B cell (primary cell): ENCODE results near the gene BLVRB. TPM values are rescaled to one million over a fixed set of nuclear protein-coding genes. Genes with fewer than 3 reads are reported as not detected.

Experiments
- ATAC-seq: fragments of 200-7000 bp; cut with Tn5 transposase; one replicate; pipeline ENCODE4 v1.10.0; 2021; ENCODE audit warnings: low read depth, mild to moderate bottlenecking, moderate number of reproducible peaks, moderate library complexity
- CTCF ChIA-PET: fragments of 350-600 bp; sonication (Branson Sonifier 250); formaldehyde crosslinking; loops from one replicate; lab custom pipeline; 2021; ENCODE audit warnings: antibody characterized with exemption, inconsistent platforms; lab: Charles Lee
- POLR2A ChIA-PET: fragments of 350-600 bp; sonication (Branson Sonifier 250); formaldehyde crosslinking; loops from one replicate; lab custom pipeline; 2021; ENCODE audit warnings: antibody characterized with exemption; lab: Charles Lee
- DNase-seq: peaks from one replicate; pipeline ENCODE4 v3.0.0; 2013
- H2AFZ ChIP-seq: 2 replicates; pipeline ENCODE4 v1.6.1; 2012; ENCODE audit warnings: mild to moderate bottlenecking, low read depth, low read length; ENCODE audit not compliant: insufficient read depth, poor library complexity, severe bottlenecking
- H3K27ac ChIP-seq, 2 donors: 1 replicate in 1 of 2; 2 replicates in 1 of 2; pipeline ENCODE4 v1.5.1; 2012 to 2013; ENCODE audit warnings: low read length in 2 of 2, mild to moderate bottlenecking in 2 of 2, moderate library complexity in 1 of 2
- H3K27me3 ChIP-seq, 4 experiments: fragments of 200-600 bp in 1 of 4; sonication (generic) in 1 of 4; replicated peaks in 1 of 4; 1 replicate in 2 of 4; 2 replicates in 2 of 4; pipeline versions ENCODE4 v1.6.1 to v1.7.0; 2013 to 2016; ENCODE audit warnings: low read length in 3 of 4, mild to moderate bottlenecking in 2 of 4, mixed read lengths in 1 of 4, moderate library complexity in 1 of 4; ENCODE audit not compliant: insufficient read depth in 4 of 4, control insufficient read depth in 3 of 4; ENCODE audit errors: control extremely low read depth in 1 of 4
- H3K36me3 ChIP-seq, 2 experiments: replicated peaks in 1 of 2; 1 replicate in 1 of 2; 2 replicates in 1 of 2; pipeline versions ENCODE4 v1.6.1 to v1.7.1; 2013; ENCODE audit warnings: low read length in 1 of 2; ENCODE audit not compliant: insufficient read depth in 2 of 2, control insufficient read depth in 1 of 2; ENCODE audit errors: control extremely low read depth in 1 of 2, extremely low read depth in 1 of 2
- H3K4me1 ChIP-seq, 2 donors: fragments of 200-600 bp in 1 of 2; sonication (generic) in 1 of 2; 1 replicate in 1 of 2; 2 replicates in 1 of 2; pipeline versions ENCODE4 v1.5.1 to v1.6.1; 2013 to 2017; ENCODE audit warnings: low read length in 2 of 2; ENCODE audit not compliant: control insufficient read depth in 2 of 2, insufficient read depth in 2 of 2
- H3K4me2 ChIP-seq: replicated peaks from 2 replicates; pipeline ENCODE3; 2012; ENCODE audit warnings: mild to moderate bottlenecking, low read depth, low read length; ENCODE audit not compliant: poor library complexity, severe bottlenecking
- H3K4me3 ChIP-seq, 5 experiments: fragments of 200-600 bp in 1 of 5; sonication (generic) in 1 of 5; 1 replicate in 3 of 5; 2 replicates in 2 of 5; pipeline versions ENCODE4 v1.5.1 to v1.7.0; 2011 to 2016; ENCODE audit warnings: low read length in 4 of 5, mild to moderate bottlenecking in 4 of 5, low read depth in 2 of 5, control low read depth in 1 of 5, moderate library complexity in 1 of 5; ENCODE audit not compliant: insufficient read depth in 1 of 5; ENCODE audit errors: control extremely low read depth in 1 of 5, extremely low read depth in 1 of 5
- H3K79me2 ChIP-seq: fragments of 200-600 bp; sonication (generic); one replicate; pipeline ENCODE4 v1.6.0; 2016; ENCODE audit warnings: low read length; ENCODE audit not compliant: control insufficient read depth, insufficient read depth
- H3K9ac ChIP-seq: fragments of 200-600 bp; sonication (generic); 2 replicates; pipeline ENCODE4 v1.6.1; 2017; ENCODE audit warnings: mild to moderate bottlenecking, low read length, moderate library complexity
- H3K9me3 ChIP-seq, 3 donors: one replicate each; pipeline versions ENCODE4 v1.6.1 to v1.7.1; 2013; ENCODE audit warnings: low read length in 2 of 3; ENCODE audit not compliant: control insufficient read depth in 2 of 3, insufficient read depth in 1 of 3; ENCODE audit errors: control extremely low read depth in 1 of 3
- H4K20me1 ChIP-seq: 2 replicates; pipeline ENCODE4 v1.6.0; 2012; ENCODE audit warnings: mild to moderate bottlenecking, low read length; ENCODE audit not compliant: insufficient read depth, control insufficient read depth, poor library complexity, severe bottlenecking
- H3K27ac Mint-ChIP-seq: one replicate; pipeline ENCODE4 v1.8.0; 2021; ENCODE audit warnings: mixed read lengths
- H3K27me3 Mint-ChIP-seq: one replicate; pipeline ENCODE4 v1.8.0; 2021; ENCODE audit warnings: mixed read lengths
- H3K4me1 Mint-ChIP-seq: one replicate; pipeline ENCODE4 v1.8.0; 2021; ENCODE audit warnings: mixed read lengths
- H3K4me3 Mint-ChIP-seq: one replicate; pipeline ENCODE4 v1.8.0; 2021; ENCODE audit warnings: mixed read lengths
- H3K9me3 Mint-ChIP-seq: one replicate; pipeline ENCODE4 v1.8.0; 2022; ENCODE audit warnings: mixed read lengths; ENCODE audit not compliant: insufficient read depth
- EZH2 ChIP-seq: IDR thresholded peaks from 2 replicates; pipeline ENCODE4 v1.6.1; 2012; ENCODE audit warnings: borderline replicate concordance, low read depth, mild to moderate bottlenecking, moderate library complexity, low read length; ENCODE audit not compliant: insufficient read depth, poor library complexity, severe bottlenecking
- WGBS: methylation state at CpG from one replicate; pipeline ENCODE4 v1.1.5; 2013; ENCODE audit warnings: missing lambda C conversion rate; ENCODE audit not compliant: insufficient coverage; 5-methylcytosine and 5-hydroxymethylcytosine counted together
- intact Hi-C: fragments of 100-400 bp; cut with micrococcal nuclease; formaldehyde crosslinking; loops from one replicate; pipeline ENCODE4 v1.10.0; 2022
- polyA plus RNA-seq: library from polyadenylated mRNA; depleted of rRNA; stranded (reverse); fragments of >200 nt; gene quantifications from 2 replicates; pipeline ENCODE4 v1.2.3, GENCODE V29; 2012
- total RNA-seq, 2 donors: library from RNA; stranded (reverse); fragments of 120-200 nt in 1 of 2; gene quantifications; 1 replicate in 1 of 2; 2 replicates in 1 of 2; pipeline versions ENCODE4 v1.2.3 to v1.2.4, GENCODE V29; 2013 to 2022
- TF ChIP-seq, protein P1 (sequence below): fragments of 200-600 bp; IDR thresholded peaks from one replicate; pipeline ENCODE4 v1.8.0; 2022; ENCODE audit warnings: antibody characterized with exemption, mild to moderate bottlenecking

Gene BLVRB
- total and polyA plus RNA-seq, 2 donors (not counting 1 experiment from before 2014, with no cell fraction given), result 14.2 to 23.2 TPM

DNA sequence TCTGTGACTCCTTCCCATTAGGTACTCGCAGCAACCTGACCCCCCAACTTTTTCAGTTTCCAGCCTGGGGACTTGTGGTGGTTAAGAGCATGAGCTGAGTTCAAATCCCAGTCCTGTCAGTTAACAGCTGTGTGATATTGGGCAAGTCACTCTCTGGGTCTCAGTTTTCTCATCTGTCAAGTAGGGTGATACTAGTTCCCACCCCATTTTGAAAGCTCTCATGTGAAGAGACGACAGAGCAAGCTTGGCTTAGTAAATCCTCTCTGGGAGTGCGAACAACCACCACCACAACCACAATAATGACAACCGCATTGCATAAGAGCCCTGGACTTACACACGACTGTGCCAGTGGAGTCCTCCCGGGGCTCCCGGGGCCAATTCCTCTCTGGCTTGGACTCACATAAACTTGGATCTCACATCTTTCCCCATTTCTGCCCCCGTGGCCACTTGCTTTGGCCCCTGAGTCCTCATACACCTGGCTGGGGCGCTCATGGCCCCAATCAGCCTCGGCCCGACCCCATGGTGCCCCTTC, 454 bp downstream of the BLVRB start:
- Mint-ChIP-seq H3K27ac (peak overlapping the region; percentile 66), H3K4me3 (peak overlapping the region; percentile 87), H3K4me1 (peaks cover 44% of the 10 kb centered on the region), H3K27me3 (peaks cover 12% of the 10 kb centered on the region), H3K9me3 (no peaks in the 10 kb centered on the region)
- TF ChIP-seq, protein P1, sequence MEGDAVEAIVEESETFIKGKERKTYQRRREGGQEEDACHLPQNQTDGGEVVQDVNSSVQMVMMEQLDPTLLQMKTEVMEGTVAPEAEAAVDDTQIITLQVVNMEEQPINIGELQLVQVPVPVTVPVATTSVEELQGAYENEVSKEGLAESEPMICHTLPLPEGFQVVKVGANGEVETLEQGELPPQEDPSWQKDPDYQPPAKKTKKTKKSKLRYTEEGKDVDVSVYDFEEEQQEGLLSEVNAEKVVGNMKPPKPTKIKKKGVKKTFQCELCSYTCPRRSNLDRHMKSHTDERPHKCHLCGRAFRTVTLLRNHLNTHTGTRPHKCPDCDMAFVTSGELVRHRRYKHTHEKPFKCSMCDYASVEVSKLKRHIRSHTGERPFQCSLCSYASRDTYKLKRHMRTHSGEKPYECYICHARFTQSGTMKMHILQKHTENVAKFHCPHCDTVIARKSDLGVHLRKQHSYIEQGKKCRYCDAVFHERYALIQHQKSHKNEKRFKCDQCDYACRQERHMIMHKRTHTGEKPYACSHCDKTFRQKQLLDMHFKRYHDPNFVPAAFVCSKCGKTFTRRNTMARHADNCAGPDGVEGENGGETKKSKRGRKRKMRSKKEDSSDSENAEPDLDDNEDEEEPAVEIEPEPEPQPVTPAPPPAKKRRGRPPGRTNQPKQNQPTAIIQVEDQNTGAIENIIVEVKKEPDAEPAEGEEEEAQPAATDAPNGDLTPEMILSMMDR, result no peak
- no peak for TF ChIP-seq EZH2
- Histone ChIP-seq H3K9me3 (peaks cover 0 to 14% (median 0%) of the 10 kb centered on the region in 3 donors), H3K4me2 (peak overlapping the region; percentile 80), H3K27ac (peak overlapping the region; percentile 23 to 45), H2AFZ (peak overlapping the region; percentile 77), H3K4me3 (peak overlapping the region in 4 of 5 experiments; percentile 61 to 70 (median 64)), H3K4me1 (peaks cover 30 to 44% of the 10 kb centered on the region in 2 donors), H3K9ac (peak overlapping the region; percentile 66), H3K27me3 (peaks cover 0 to 23% (median 3%) of the 10 kb centered on the region in 4 experiments), H3K79me2 (no peaks in the 10 kb centered on the region), H3K36me3 (no peaks in the 10 kb centered on the region), H4K20me1 (no peaks in the 10 kb centered on the region)
- no peak for ATAC-seq
- ChIA-PET POLR2A (interaction anchor here (0.9 to 2.2 kb wide), 6 partner anchors 21 to 178 kb away, joined by 3 to 12 read pairs (median 4); partner anchors contain the start of genes SERTAD1 and SERTAD3), CTCF (interaction anchor here (0.6 to 6.7 kb wide), 13 partner anchors 12 to 325 kb away, joined by 3 to 86 read pairs (median 4); partner anchors contain the start of gene SERTAD1)
- DNase-seq, result no peak
- intact Hi-C loops, result loop anchor here (1.0 to 5.0 kb wide), 9 partner anchors 21 to 797 kb away; partner anchors contain the start of genes AKT2, HNRNPUL1, SERTAD3 and ZNF546
- 2% methylated on average over 10 of the region's 11 CpGs for WGBS
